Measurements from ENCODE around the gene STBD1.

DNA sequence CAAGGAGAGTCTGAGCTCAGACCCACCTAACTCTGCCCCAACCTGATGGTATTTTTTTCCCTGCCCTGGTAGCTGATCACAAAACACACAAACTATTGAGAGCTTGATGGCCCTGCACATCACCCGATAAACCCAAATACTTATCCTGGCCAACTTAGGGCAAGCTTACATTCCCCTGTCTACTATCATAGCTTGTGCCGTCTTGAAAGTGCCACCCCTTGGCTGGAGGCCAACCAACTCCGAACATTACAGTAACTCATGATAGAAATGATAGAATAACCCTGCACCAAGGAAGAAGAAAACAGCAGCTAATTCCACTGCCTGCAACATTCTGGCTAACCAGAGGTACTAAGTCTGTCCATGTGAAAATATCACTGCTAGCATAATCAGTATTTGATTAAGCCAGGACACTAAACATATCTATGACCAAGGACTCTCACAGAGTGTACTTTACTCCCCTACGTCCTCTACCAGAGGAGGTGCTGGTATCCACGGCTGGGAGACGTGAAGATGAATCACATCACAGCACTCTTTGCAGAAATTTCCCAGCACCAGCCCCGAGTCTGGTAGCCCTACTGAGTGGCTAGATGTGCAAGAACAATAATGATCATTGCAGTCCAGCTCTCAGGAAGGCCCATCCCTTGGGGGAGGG lies 8.9 kb downstream of the STBD1 start:
- TF ChIP-seq EZH2phosphoT487 (IDR thresholded peaks at IDR 0.05; ENCODE audit: borderline replicate concordance, low read length) = no peak
- TF ChIP-seq, protein P1, sequence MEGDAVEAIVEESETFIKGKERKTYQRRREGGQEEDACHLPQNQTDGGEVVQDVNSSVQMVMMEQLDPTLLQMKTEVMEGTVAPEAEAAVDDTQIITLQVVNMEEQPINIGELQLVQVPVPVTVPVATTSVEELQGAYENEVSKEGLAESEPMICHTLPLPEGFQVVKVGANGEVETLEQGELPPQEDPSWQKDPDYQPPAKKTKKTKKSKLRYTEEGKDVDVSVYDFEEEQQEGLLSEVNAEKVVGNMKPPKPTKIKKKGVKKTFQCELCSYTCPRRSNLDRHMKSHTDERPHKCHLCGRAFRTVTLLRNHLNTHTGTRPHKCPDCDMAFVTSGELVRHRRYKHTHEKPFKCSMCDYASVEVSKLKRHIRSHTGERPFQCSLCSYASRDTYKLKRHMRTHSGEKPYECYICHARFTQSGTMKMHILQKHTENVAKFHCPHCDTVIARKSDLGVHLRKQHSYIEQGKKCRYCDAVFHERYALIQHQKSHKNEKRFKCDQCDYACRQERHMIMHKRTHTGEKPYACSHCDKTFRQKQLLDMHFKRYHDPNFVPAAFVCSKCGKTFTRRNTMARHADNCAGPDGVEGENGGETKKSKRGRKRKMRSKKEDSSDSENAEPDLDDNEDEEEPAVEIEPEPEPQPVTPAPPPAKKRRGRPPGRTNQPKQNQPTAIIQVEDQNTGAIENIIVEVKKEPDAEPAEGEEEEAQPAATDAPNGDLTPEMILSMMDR (IDR thresholded peaks at IDR 0.05; ENCODE audit: low read depth, low read length, poor library complexity, severe bottlenecking) = no peak

All from DOHH2 (cell line).